ENCODE measurements around the gene GABPB1.
A peak's percentile ranks its signal among the peaks of the same experiment; 100 is the strongest.

GRCh38 chr15:50315814-50316630, 39.0 kb downstream of the GABPB1 start:
- TF ChIP-seq, protein P1, sequence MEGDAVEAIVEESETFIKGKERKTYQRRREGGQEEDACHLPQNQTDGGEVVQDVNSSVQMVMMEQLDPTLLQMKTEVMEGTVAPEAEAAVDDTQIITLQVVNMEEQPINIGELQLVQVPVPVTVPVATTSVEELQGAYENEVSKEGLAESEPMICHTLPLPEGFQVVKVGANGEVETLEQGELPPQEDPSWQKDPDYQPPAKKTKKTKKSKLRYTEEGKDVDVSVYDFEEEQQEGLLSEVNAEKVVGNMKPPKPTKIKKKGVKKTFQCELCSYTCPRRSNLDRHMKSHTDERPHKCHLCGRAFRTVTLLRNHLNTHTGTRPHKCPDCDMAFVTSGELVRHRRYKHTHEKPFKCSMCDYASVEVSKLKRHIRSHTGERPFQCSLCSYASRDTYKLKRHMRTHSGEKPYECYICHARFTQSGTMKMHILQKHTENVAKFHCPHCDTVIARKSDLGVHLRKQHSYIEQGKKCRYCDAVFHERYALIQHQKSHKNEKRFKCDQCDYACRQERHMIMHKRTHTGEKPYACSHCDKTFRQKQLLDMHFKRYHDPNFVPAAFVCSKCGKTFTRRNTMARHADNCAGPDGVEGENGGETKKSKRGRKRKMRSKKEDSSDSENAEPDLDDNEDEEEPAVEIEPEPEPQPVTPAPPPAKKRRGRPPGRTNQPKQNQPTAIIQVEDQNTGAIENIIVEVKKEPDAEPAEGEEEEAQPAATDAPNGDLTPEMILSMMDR (IDR thresholded peaks at IDR 0.05 in 4 of 5, conservative IDR thresholded peaks at IDR 0.05 in 1 of 5), result peak in 4 of 5 experiments; percentile 31 to 63 (median 44)
- TF ChIP-seq POLR2A (IDR thresholded peaks at IDR 0.05), result no peak
